ENCODE data around the gene SLC19A2.
"Not testable (repeated sequence)": the region's sequence is repeated elsewhere in the genome, so short reads cannot be mapped to it uniquely, and the experiment has no call there.

The SLC19A2 gene

DNA sequence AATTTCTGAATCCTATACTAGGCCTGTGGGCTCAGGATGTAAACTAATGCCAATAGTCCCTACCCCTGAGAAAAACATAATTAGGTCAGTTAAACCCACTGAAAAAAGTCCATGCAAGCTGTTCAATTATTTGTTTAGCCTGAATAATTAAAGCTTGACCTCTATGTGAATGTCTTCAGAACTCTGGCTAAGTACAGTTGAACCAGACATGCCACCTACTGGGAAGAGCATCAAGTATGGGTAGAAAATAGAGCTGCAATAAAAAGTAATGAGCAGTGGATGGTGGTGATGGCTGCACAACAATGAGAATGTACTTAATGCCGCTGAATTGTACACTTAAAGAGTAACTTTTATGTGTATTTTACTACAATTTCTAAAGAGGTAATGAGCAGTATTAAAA is 23.6 kb upstream of the SLC19A2 start:
- DNase-seq (ENCODE audit: low spot score): no peak

- no peak for DNase-seq (ENCODE audit: low spot score)
Measured at GRCh38 chr1:169508432-169509338, 22.9 kb upstream of the SLC19A2 start.

DNA sequence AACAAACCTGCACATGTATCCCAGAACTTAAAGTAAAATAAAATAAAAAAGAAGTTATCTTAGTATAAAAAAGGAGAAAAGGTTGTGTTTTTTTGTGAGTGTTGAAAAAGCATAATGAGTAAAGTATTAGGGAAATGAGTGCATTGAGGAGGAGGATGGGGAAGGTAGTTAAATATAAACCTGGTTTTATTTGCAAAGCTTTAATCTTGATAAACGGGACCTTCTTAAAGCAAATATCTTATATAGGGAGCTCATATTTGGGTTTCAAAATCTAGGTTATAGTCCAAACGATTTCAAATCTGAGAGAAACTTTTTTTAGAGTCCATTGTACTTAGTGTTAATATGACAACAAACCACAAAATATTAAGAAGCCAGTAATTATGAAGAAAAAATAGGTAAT is 21.7 kb upstream of the SLC19A2 start:
- DNase-seq (ENCODE audit: low spot score): no peak

GRCh38 chr1:169503601-169504000 is 17.9 kb upstream of the SLC19A2 start:
- DNase-seq (ENCODE audit: low spot score): not testable (repeated sequence)

GRCh38 chr1:169499807-169500206 is 14.1 kb upstream of the SLC19A2 start:
- no peak for DNase-seq (ENCODE audit: low spot score)

DNA sequence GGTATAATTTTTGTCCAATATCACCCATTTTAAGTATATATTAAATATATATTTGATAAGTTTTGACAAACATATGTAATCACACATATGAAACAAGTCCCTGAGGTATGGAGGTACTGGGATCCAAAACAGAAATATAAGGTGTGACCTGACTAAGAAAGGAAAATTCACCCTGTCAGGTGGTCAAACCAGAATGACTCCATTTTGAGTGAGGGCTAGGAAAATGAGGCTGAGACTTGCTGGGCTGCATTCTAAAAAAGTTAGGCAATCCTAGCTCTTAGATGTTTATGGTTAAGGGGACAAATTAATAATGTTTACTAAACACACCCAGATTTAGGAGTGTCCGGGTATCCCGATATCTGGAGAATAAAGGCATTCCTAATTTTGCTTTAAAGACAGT is 11.6 kb upstream of the SLC19A2 start:
- no peak for DNase-seq (ENCODE audit: low spot score)

DNA sequence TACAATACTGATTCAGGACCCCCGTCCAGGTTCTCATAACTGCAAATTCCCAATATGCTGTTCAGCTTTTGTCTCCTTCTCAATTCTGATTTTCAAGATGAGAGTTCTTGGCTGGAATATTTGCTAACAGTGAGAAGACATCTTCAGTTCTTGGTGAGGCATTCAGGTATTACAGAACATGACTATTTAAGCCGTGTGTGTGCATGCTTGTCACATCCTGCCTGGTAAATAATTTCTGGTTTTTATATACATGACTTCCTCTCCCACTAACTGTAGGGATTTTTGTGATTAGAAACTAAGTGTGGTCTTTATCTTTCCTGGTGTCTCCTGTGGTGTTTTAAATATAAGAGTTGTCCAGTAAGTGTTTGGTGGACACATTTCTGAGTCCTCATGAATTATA is 10.2 kb upstream of the SLC19A2 start:
- no peak for DNase-seq (ENCODE audit: low spot score)

DNA sequence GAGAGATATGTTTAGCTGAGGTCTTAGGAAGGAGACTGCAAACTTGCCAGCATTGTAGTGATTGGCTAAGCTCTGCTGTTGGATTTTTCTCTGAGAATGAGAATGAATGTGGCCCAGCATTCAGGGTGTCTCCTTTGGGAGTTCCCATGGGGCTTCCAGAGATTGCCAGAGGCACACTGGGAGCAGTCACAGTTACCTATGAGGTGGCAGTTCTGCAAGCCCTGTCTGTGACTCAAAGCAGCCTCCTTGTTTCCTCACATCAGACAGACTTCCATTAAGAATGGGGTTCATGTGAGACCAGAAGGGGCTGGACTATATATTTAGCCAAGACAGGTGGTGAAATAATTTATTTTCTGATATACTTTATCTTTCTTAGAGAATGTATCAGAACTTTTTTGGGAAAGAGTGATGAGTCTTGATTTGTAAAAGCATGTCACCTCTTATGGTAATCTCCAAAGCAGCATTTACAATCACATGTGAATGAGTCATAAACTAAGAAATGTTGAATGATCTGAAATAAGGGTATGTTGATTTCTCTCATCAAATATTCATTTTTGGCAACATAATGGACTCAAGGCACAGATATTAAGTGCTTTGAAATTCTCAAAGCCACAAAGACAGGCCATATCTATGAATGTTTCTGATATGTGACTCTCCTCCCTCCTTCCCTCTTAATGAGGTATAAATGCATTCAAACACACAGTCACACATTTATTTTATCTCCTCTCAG is 9.5 kb upstream of the SLC19A2 start:
- no peak for DNase-seq (ENCODE audit: low spot score)

DNA sequence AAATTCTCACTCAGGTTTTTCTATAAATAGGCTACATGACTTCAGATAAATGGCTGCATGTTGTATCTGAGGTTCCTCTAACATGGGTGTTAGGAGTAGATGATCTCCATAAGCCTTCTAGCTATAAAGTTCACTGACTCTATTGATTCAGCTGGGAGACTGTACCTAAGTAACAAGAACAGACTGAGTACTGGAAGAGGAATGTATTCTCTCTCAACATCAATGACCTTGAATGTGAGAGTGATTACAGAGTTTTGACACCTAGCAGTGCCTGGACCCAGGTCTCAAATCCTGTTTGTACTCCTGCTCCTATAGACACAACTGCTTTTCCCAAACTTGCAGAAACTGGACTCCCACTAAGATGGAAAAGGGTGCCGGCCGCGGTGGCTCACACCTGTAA is 8.6 kb upstream of the SLC19A2 start:
- DNase-seq (ENCODE audit: low spot score): no peak

GRCh38 chr1:169493251-169493650 is 7.5 kb upstream of the SLC19A2 start:
- DNase-seq (ENCODE audit: low spot score): no peak

- DNase-seq (ENCODE audit: low spot score): no peak
Measured at GRCh38 chr1:169491845-169492281, 6.1 kb upstream of the SLC19A2 start.

- no peak for DNase-seq (ENCODE audit: low spot score)
Measured at GRCh38 chr1:169488157-169488556, 2.4 kb upstream of the SLC19A2 start.

- no peak for DNase-seq (ENCODE audit: low spot score)
Measured at GRCh38 chr1:169487561-169487960, 1.8 kb upstream of the SLC19A2 start.

DNA sequence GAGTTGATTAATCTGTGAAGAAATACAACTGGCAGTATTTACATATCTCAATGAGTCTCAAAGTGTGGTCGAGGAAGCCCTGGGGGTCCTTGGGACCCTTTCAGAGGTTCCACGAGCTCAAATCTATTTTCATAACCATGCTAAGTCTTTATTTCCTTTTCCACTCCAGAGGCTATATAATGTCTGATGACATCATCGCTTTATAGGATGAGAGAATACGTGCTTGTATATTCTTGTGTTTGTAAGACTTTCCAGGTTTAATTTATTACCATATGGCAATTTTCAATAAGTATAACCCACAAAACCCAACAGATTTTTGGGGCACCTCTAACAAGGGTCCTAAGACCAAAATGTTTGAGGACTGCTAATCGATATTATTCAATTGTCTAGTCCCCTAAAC is 1.4 kb upstream of the SLC19A2 start:
- DNase-seq (ENCODE audit: low spot score): no peak

DNA sequence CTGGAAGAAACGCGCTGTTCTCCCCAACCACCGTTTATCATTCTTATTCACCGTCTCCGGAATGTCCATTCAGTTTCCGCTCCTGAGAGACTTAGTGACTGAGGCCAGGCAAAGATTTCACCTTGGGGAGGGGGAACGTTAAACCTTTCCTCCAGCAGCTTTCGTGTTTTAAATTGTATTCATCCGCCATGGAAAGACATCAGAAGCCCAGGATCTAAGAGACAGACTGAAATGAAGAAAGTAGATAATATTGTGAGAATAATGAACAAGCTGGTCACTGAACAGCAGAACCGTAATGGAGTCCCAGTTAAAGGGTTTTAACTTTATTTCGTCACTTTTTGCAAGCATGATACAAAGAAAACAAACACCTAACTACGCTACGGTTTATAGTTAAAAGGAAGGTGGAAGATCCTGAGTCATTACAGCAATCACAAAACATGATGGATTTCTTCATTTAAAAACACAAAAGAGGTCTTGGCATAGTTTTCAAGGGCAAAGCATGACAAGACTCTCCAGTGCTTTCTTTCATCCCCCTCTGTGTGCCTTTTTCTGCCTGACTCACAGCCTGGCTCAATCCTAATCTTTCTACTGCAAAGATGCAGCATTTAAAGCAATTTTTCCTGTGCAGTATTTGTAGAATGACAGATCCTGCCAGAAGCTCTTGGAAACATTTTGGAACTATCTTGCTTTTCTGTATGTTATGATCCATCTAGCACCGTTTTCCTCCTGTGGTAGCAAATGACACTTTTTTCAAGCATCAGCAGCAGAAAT is 722 bp upstream of the SLC19A2 start:
- DNase-seq (ENCODE audit: low spot score): no peak

DNA sequence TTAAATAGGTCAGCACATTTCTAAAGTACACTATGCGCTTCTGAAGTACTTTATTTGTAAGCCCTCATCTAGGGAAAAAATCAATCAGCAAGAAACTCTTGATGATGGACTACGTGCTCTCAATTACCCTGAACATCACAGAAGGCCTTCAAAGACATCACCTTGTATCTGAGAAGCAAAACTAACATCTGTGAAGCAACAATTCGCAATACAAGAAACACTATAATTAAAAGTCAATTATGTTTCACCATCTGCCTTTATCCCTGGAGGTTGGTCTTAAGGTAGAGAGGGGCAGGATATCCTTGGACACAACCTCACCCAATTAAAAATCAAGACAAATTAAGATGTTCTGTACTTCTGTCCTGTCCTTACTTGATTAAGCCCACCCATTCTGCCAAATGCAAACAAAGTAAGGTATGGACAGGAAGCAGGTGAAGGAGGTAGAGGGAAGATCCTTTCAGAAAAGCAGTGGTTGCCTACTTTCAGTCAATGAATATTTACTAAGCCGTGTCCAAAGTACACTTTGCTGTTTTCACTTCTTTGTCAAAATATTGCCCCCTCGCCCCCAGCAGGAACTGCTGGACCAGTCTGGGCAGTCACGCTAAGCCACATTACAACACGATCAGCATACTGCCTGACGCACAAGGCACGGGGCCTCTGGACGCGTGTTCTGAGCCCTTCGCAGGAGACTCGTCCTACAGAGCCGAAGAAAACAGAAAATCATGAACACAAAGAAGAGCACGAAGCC is 887 bp downstream of the SLC19A2 start:
- DNase-seq (ENCODE audit: low spot score): no peak

DNA sequence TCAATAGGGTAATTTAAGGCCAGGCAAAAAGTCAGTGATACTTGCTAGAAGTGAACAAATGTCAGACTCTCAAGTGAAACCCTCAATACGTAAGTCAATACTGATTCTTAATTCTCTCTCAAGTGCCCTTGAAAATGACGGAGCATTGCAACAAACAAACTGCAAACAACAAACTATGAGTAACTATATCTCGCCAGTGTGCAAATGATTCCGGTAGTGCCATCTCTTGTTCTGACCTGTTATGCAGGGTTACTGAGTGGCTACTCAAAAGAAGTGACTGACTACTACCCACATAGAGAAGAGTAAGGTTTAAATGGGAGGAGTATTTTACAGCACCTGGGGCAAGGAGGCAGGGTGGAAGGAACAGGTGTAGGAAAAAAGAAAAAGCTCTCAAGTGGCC is 1.6 kb downstream of the SLC19A2 start:
- DNase-seq (ENCODE audit: low spot score): no peak

DNA sequence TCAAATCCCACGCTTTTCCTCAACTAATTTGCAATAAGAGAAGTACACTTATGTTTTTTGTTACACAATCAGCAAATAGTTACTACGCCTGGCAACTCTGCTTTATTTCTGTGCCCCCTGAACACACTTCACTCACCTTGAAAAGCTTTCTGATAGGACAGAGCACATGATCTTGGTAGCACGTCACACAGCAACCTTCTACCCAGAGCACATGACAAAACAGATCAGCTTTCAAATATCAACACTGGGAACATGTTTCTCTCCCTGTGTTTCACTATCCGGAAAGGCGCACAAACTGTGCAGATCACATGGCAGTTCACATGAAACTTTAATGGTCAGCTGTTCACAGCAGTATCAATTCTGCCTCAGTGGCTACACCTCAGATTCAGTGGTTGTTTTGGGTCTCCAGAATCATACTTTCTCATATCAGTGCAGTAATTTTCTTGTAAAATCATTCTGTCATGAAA is 2.2 kb downstream of the SLC19A2 start:
- peak; percentile 45 for DNase-seq (ENCODE audit: low spot score)

DNA sequence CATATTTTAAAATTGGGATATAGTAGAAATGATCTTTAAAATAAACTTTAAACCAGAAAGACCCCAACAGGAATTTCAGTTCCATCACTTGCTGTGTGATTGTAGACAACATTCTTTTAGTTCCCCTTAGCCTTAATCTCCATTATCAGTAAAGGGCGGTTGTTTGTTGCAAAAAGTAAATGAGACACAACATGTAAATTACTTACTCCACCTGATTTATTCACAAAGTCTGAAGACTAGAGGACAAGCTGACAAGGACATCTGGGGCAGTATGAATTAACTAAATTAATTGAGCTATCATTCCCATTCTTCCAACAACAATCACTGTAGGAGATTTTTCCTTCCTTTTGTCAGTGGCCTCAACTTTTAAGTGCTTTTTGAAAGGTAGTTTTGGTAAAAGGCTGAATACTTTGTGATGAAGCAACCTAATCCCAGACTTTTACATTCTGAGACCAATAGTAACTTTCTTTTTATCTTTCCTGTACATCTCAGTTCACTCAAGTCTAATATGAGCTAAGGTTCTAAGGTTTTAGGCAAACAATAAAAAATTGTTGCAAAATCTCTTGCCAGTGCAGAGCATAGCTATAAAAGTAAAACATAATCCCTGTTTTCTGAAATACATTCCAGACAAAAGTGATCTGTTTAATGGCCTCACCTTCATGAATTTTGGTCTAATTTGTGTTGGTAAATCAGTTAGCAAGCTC is 6.2 kb downstream of the SLC19A2 start:
- no peak for DNase-seq (ENCODE audit: low spot score)

- DNase-seq (ENCODE audit: low spot score): no peak
Measured at GRCh38 chr1:169478094-169478672, 7.6 kb downstream of the SLC19A2 start.
